HG03139 (cell line): ENCODE measurements around the gene MAGOH.
"Not testable (repeated sequence)": the region's sequence is repeated elsewhere in the genome, so short reads cannot be mapped to it uniquely, and the experiment has no call there.

ENCODE experiments used
- ATAC-seq: cut with Tn5 transposase; IDR thresholded peaks from one replicate; pipeline ENCODE4 v1.9.1; 2021; ENCODE audit not compliant: unreplicated experiment

MAGOH gene

GRCh38 chr1:53238197-53239155 is at the start of gene MAGOH:
Gene MAGOH, minus strand, starts transcription at chr1:53238518. Its CDS starts 70 bp downstream, at chr1:53238448.
- ATAC-seq = peak; percentile 98

GRCh38 chr1:53286955-53287354 is 48.6 kb upstream of the MAGOH start:
- ATAC-seq = no peak

GRCh38 chr1:53285969-53286760 is 47.8 kb upstream of the MAGOH start:
- ATAC-seq = no peak

- no peak for ATAC-seq
Observed at GRCh38 chr1:53285546-53285945, 47.2 kb upstream of the MAGOH start.

GRCh38 chr1:53284224-53285020 is 46.1 kb upstream of the MAGOH start:
- ATAC-seq = no peak

- ATAC-seq = not testable (repeated sequence)
Observed at GRCh38 chr1:53283156-53283555, 44.8 kb upstream of the MAGOH start.

GRCh38 chr1:53281133-53281532 is 42.8 kb upstream of the MAGOH start:
- ATAC-seq = no peak

- no peak for ATAC-seq
Observed at GRCh38 chr1:53280496-53280895, 42.2 kb upstream of the MAGOH start.

- ATAC-seq = no peak
Observed at GRCh38 chr1:53279296-53280200, 41.2 kb upstream of the MAGOH start.

- ATAC-seq = no peak
Observed at GRCh38 chr1:53278298-53278725, 40.0 kb upstream of the MAGOH start.

- no peak for ATAC-seq
Observed at GRCh38 chr1:53277326-53277725, 39.0 kb upstream of the MAGOH start.

- no peak for ATAC-seq
Observed at GRCh38 chr1:53276902-53277281, 38.6 kb upstream of the MAGOH start.

GRCh38 chr1:53276153-53276901 is 38.0 kb upstream of the MAGOH start:
- no peak for ATAC-seq

- ATAC-seq = no peak
Observed at GRCh38 chr1:53275566-53275965, 37.2 kb upstream of the MAGOH start.

- ATAC-seq = no peak
Observed at GRCh38 chr1:53274541-53275185, 36.3 kb upstream of the MAGOH start.

GRCh38 chr1:53274026-53274425 is 35.7 kb upstream of the MAGOH start:
- ATAC-seq = no peak

GRCh38 chr1:53273526-53273925 is 35.2 kb upstream of the MAGOH start:
- no peak for ATAC-seq

- ATAC-seq = no peak
Observed at GRCh38 chr1:53272349-53272748, 34.0 kb upstream of the MAGOH start.
